ENCODE results near the gene INTS14. TPM values are rescaled to one million over a fixed set of nuclear protein-coding genes. Genes with fewer than 3 reads are reported as not detected.

The INTS14 gene
- total and polyA plus RNA-seq, 9 of the 15 experiments (the other 6 are each of a cell fraction or from before 2014, with no cell fraction given), result 30.5 to 92.4 (median 46.5) TPM

GRCh38 chr15:65642594-65642993, 31.7 kb upstream of the INTS14 start:
- Histone ChIP-seq H3K27me3 (ENCODE audit: control insufficient read depth in 2 of 2, insufficient read depth in 2 of 2, low read length in 2 of 2) (no peaks in the 10 kb centered on the region), H4K20me1 (replicated peaks; ENCODE audit: control insufficient read depth, insufficient read depth, low read length) (no peaks in the 10 kb centered on the region), H3K4me1 (replicated peaks in 1 of 2; ENCODE audit: control insufficient read depth in 2 of 2, insufficient read depth in 2 of 2, low read length in 2 of 2) (peaks cover 3 to 7% of the 10 kb centered on the region in 2 experiments; a peak in 3 of 5 replicates), H3K4me2 (ENCODE audit: insufficient read depth, low read length) (no peak overlapping the region), H3K79me2 (ENCODE audit: control insufficient read depth, insufficient read depth, low read length) (no peaks in the 10 kb centered on the region), H3K27ac (ENCODE audit: extremely low read depth, low read depth, low read length) (no peak overlapping the region), H3K4me3 (no peak overlapping the region), H3K9ac (ENCODE audit: insufficient read depth in 1 of 2, low read depth in 2 of 2, low read length in 2 of 2) (peak overlapping the region in 1 of 2 experiments; percentile 60; a peak in 1 of 4 replicates), H3K36me3 (ENCODE audit: control insufficient read depth, insufficient read depth, low read length) (no peaks in the 10 kb centered on the region), H3K9me3 (replicated peaks; ENCODE audit: control insufficient read depth, insufficient read depth, low read depth, low read length) (no peaks in the 10 kb centered on the region), H3K9me1 (ENCODE audit: control insufficient read depth, insufficient read depth, low read length) (no peaks in the 10 kb centered on the region), H2AFZ (ENCODE audit: low read depth, low read length) (no peak overlapping the region)
- TF ChIP-seq PHB (CRISPR knock-in tag; IDR thresholded peaks at IDR 0.05), result no peak
- no peak for TF ChIP-seq ZNF143 (CRISPR knock-in tag; IDR thresholded peaks at IDR 0.05)
- TF ChIP-seq, protein P1, sequence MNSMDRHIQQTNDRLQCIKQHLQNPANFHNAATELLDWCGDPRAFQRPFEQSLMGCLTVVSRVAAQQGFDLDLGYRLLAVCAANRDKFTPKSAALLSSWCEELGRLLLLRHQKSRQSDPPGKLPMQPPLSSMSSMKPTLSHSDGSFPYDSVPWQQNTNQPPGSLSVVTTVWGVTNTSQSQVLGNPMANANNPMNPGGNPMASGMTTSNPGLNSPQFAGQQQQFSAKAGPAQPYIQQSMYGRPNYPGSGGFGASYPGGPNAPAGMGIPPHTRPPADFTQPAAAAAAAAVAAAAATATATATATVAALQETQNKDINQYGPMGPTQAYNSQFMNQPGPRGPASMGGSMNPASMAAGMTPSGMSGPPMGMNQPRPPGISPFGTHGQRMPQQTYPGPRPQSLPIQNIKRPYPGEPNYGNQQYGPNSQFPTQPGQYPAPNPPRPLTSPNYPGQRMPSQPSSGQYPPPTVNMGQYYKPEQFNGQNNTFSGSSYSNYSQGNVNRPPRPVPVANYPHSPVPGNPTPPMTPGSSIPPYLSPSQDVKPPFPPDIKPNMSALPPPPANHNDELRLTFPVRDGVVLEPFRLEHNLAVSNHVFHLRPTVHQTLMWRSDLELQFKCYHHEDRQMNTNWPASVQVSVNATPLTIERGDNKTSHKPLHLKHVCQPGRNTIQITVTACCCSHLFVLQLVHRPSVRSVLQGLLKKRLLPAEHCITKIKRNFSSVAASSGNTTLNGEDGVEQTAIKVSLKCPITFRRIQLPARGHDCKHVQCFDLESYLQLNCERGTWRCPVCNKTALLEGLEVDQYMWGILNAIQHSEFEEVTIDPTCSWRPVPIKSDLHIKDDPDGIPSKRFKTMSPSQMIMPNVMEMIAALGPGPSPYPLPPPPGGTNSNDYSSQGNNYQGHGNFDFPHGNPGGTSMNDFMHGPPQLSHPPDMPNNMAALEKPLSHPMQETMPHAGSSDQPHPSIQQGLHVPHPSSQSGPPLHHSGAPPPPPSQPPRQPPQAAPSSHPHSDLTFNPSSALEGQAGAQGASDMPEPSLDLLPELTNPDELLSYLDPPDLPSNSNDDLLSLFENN (IDR thresholded peaks at IDR 0.05; ENCODE audit: low read depth in 2 of 2, low read length in 2 of 2), result no peak
- no peak for TF ChIP-seq RFX1 (IDR thresholded peaks at IDR 0.05)
- no peak for TF ChIP-seq ZKSCAN8 (CRISPR knock-in tag; IDR thresholded peaks at IDR 0.05)
- TF ChIP-seq TEAD1 (CRISPR knock-in tag; IDR thresholded peaks at IDR 0.05), result no peak
- TF ChIP-seq CREB5 (CRISPR knock-in tag; IDR thresholded peaks at IDR 0.05), result no peak
- TF ChIP-seq HDAC1 (IDR thresholded peaks at IDR 0.05), result no peak
- no peak for TF ChIP-seq CREB1 (IDR thresholded peaks at IDR 0.05)
- TF ChIP-seq CREB1 (CRISPR knock-in tag; IDR thresholded peaks at IDR 0.05), result no peak
- no peak for TF ChIP-seq SPI1 (IDR thresholded peaks at IDR 0.05; ENCODE audit: borderline replicate concordance, low read depth, low read length)
- TF ChIP-seq FOS (IDR thresholded peaks at IDR 0.05; ENCODE audit: extremely low read depth, insufficient read length), result no peak
- TF ChIP-seq, protein P2, sequence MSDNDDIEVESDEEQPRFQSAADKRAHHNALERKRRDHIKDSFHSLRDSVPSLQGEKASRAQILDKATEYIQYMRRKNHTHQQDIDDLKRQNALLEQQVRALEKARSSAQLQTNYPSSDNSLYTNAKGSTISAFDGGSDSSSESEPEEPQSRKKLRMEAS (CRISPR knock-in tag; IDR thresholded peaks at IDR 0.05), result no peak
- intact Hi-C loops (cut with micrococcal nuclease), result no loop called here
- ChIA-PET CTCF (ENCODE audit: low intra/inter-chr PET ratio) (no interaction called here), POLR2A (interaction anchor here (0.6 to 1.5 kb wide), 5 partner anchors 9 to 780 kb away, joined by 3 to 5 read pairs (median 3); partner anchors contain the start of gene SLC24A1)
- BruUV-seq (replicated peaks), result no TSS peak
- WGBS (ENCODE audit: insufficient coverage, low coverage, missing lambda C conversion rate), result 5% methylated on average over 6 of the region's 6 CpGs
- DNase-seq (ENCODE audit: extremely low read depth in 1 of 4, low spot score in 3 of 4) (no peak), ATAC-seq (no peak), FAIRE-seq (no peak)
- in situ Hi-C loops (cut with MboI), result loop anchor here (25.0 kb wide), 1 partner anchor 220 kb away; the partner anchor contains the start of gene RAB11A
